WERI-Rb-1 (cell line): ENCODE results near the gene SRRT.
A peak's percentile ranks its signal among the peaks of the same experiment; 100 is the strongest.

Experiments used
- DNase-seq: peaks from one replicate; pipeline ENCODE4 v3.0.0-alpha.2; 2020
- H3K27ac ChIP-seq: fragments of 250-450 bp; sonication (Bioruptor Pico); 2 replicates; pipeline ENCODE4 v1.5.1; 2020; ENCODE audit warnings: mild to moderate bottlenecking, moderate library complexity
- H3K27me3 ChIP-seq: fragments of 250-450 bp; sonication (Bioruptor Pico); 2 replicates; pipeline ENCODE4 v1.5.1; 2021; ENCODE audit warnings: mild to moderate bottlenecking, low read depth, moderate library complexity; ENCODE audit not compliant: insufficient read depth, severe bottlenecking
- H3K36me3 ChIP-seq: fragments of 250-450 bp; sonication (Bioruptor Pico); 2 replicates; pipeline ENCODE4 v1.5.1; 2020; ENCODE audit warnings: mild to moderate bottlenecking, moderate library complexity
- H3K4me3 ChIP-seq: 2 replicates; pipeline ENCODE4 v1.5.1; 2011; ENCODE audit warnings: low read depth, mild to moderate bottlenecking, control low read depth, low read length
- H3K9me3 ChIP-seq: fragments of 250-450 bp; sonication (Bioruptor Pico); 2 replicates; pipeline ENCODE4 v1.5.1; 2021; ENCODE audit warnings: mild to moderate bottlenecking, moderate library complexity; ENCODE audit not compliant: severe bottlenecking
- TF ChIP-seq, protein P1 (sequence below): IDR thresholded peaks from 2 replicates; pipeline ENCODE4 v1.5.1; 2011; ENCODE audit warnings: low read depth, mild to moderate bottlenecking, control low read depth, inconsistent platforms, low read length

The SRRT gene

DNA sequence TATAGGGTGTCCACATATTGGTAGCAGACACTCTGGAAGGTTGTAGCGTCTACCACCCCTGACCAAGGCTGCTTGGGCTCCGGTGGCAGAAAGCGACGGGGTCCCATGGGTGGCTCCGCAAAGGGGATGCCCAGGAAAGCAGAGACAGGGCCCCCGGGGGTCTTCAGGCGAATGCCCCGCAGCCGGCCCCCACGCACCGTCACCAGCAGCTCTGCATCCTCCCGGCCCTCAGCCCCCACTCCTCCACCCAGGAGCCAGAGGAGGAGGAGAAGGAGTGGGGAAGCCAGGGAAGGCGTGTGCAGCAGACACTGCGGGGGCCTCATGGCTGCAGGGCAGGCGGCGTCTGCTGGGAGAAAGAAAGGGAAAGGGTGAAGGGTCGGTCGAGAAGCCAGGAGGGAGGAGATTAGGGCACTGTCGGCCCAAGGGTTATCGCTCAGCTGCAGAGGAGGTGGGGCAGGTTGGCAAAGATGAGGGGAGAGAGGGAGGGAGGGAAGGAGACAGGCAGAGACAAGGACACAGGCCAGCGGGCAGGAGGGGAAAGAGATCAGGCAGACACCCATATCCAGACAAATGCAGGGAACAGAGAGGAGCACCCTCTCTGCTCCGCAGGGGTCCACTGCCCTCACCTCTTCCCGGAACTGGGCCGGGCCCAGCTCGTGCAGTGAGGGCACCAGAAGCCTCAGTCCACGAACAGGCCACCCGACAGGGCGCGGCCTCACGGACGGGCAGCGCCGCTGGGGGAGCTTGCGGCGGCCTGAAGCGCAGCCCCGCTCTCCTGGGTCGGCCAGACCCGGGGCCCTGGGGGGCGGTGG lies 19.2 kb downstream of the SRRT start:
- no peak overlapping the region for H3K4me3 ChIP-seq

DNA sequence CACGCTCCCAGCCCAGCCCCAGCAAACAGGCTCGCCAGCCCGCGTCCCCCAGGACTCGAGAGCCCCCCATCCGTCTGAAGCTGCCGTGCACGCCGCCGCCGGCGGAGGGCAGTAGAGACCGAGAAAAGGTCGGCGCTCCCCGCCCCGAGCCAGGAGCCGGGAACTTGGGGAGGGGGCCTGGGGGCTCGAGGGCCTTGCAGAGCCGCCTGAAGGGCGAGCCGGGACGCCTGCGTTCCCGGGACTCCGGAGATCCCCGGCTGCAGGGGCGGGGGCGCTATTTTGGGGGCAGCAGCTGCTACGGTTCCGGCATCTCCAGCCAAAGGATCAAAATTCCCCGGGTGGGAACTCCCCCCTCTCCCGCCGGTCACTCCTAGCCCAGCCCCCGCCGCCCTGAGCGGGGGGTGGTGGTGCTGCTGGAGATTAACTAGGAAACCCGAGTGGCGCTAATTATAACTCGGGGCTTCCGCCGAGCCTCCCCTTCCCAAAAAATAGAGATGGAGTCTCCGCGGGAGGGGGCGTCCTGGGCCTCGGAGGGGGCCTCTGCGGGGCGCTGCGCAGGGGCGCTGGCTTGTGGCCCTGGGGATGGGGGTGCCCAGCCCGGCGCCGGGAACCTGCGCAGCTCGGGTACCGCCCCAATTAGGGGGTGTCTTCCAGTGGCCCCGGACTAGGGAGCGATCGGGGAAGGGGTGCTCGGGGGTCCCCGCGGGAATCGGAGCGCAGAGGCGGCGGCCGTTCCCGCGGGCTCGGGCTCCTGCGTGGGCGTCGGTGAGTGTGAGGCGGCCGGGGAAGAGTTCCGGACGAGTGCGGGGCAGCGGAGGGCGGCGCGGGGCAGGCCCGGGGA lies 20.2 kb downstream of the SRRT start:
- peak; percentile 61 for DNase-seq
- peak overlapping the region; percentile 41 for H3K4me3 ChIP-seq
- no peaks in the 10 kb centered on the region for H3K9me3 ChIP-seq
- TF ChIP-seq, protein P1, sequence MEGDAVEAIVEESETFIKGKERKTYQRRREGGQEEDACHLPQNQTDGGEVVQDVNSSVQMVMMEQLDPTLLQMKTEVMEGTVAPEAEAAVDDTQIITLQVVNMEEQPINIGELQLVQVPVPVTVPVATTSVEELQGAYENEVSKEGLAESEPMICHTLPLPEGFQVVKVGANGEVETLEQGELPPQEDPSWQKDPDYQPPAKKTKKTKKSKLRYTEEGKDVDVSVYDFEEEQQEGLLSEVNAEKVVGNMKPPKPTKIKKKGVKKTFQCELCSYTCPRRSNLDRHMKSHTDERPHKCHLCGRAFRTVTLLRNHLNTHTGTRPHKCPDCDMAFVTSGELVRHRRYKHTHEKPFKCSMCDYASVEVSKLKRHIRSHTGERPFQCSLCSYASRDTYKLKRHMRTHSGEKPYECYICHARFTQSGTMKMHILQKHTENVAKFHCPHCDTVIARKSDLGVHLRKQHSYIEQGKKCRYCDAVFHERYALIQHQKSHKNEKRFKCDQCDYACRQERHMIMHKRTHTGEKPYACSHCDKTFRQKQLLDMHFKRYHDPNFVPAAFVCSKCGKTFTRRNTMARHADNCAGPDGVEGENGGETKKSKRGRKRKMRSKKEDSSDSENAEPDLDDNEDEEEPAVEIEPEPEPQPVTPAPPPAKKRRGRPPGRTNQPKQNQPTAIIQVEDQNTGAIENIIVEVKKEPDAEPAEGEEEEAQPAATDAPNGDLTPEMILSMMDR, result peak; percentile 80
- peaks cover 52% of the 10 kb centered on the region for H3K27me3 ChIP-seq
- no peak overlapping the region for H3K27ac ChIP-seq
- no peaks in the 10 kb centered on the region for H3K36me3 ChIP-seq

More for the DNA sequence above, 19.2 kb downstream of the SRRT start:
- peaks cover 2% of the 10 kb centered on the region; the same call in 1 of the 2 replicates for H3K36me3 ChIP-seq
- no peaks in the 10 kb centered on the region for H3K9me3 ChIP-seq
- peaks cover 46% of the 10 kb centered on the region for H3K27me3 ChIP-seq
- H3K27ac ChIP-seq, result no peak overlapping the region
- TF ChIP-seq, protein P1, result no peak
- no peak for DNase-seq

DNA sequence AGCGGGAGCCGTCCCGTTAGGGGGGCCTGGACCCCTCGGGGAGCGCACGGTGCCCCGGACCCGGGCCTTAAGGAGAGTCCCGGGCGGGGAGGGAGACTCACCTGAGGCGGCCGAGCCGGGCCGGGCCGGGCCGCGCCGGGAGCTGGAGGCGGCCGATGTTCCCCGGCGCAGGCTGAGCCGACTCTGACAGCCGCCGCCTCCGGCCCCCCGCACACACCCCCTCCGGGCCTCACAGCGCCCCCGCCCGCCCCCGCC lies 20.7 kb downstream of the SRRT start, which contains the start of gene ACHE:
Gene ACHE (minus strand): TSS at position 188 of the 255 bp plus-strand sequence. CDS start 1,656 bp downstream, outside the sequence.
- Histone ChIP-seq H3K27me3 (peaks cover 58% of the 10 kb centered on the region), H3K9me3 (no peaks in the 10 kb centered on the region), H3K27ac (no peak within 1 kb of the TSS), H3K4me3 (peak within 1 kb of the TSS; percentile 41), H3K36me3 (no peaks in the 10 kb centered on the region)
- no peak for DNase-seq
- TF ChIP-seq, protein P1, result no peak

DNA sequence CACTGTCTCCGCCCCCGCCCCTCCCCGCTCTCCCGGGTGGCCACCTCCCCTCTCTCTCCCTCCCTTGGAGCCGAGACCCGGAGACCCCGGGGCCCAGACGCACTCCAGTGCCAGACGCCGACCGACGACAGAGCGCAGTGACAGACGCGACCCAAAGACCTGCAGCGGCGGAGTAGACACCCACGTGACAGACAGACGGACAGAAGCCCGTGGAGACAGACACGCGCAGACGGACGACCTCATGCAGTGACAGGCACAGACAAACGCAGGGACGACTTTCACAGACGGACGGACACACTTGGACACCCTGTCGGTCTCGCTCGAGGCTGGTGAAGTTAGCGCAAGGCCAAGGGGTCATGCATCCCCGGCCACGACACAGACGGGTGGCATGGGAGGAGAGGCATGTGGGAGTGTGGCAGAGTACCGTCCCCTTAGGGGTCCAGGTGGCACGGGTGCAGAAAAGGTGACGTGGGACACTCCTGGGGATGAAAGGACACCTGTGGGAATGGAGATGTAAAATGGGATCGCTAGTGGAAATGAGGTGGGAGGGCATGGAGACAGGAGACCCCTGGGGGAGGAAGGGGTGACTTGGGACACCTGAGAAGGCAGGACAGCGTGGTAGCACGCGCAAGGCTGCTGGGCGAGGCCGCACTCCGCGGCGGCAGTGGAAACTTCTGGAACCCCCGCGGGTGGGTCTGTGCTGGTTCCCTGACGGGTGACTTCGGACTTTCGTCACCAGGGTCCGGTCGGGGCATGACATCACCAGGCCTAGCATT lies 21.2 kb downstream of the SRRT start:
- Histone ChIP-seq H3K27ac (no peak overlapping the region), H3K27me3 (peaks cover 62% of the 10 kb centered on the region), H3K4me3 (peak overlapping the region; percentile 22), H3K9me3 (no peaks in the 10 kb centered on the region), H3K36me3 (no peaks in the 10 kb centered on the region)
- TF ChIP-seq, protein P1, result no peak
- peak; percentile 51 for DNase-seq

DNA sequence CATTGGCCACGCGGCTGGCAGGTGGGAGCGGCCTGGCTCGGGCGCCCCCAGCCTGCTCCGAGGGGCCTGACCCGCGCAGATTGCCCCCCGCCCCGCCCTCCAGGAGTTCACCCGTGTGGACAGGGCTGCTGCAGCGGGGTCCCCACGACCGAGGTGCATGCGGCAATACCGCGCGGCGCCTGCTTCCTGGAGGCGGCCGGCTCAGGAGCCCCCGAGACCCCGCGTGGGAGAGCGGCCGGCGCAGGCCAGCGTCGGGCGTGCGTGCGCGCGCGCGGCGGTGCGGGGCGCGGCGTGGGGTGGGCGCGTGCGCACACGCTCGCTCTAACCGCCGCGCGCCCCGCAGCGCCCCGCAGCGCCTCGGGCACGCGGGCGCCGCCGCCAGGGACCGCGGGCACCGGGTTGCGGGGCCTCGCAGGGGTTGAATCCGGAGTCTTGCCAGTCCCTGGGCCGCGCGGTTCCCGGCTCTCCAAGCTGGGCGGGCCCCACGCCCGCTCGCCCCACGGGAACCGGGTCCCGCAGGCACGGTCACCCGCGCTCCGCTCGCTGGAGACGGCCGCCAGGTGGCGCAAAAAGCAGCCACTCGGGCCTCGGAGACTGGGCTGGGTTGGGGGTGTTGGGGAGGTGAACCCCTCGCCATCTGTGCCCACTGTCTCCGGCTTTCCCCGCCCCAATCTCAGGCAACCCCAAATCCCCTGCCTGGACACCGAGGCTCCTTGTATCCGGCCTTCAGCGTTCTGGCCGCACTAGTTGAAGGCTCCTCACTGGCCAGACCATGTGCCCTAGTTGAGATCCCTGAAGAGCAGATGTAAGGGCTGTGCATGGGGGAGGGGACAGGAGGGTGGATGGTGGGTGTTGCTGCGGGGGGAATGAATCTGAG lies 22.1 kb downstream of the SRRT start:
- Histone ChIP-seq H3K36me3 (no peaks in the 10 kb centered on the region), H3K9me3 (no peaks in the 10 kb centered on the region), H3K27ac (no peak overlapping the region), H3K4me3 (peak overlapping the region; percentile 24), H3K27me3 (peaks cover 66% of the 10 kb centered on the region)
- DNase-seq, result peak; percentile 44
- TF ChIP-seq, protein P1, result peak; percentile 81
